HG02840 (cell line): ENCODE data around the gene PDE11A.
"Not testable (repeated sequence)": the region's sequence is repeated elsewhere in the genome, so short reads cannot be mapped to it uniquely, and the experiment has no call there.

Experiments
- ATAC-seq: cut with Tn5 transposase; IDR thresholded peaks from one replicate; pipeline ENCODE4 v1.9.1; 2021; ENCODE audit warnings: mild to moderate bottlenecking, moderate library complexity, moderate number of reproducible peaks; ENCODE audit not compliant: unreplicated experiment, low FRiP score

PDE11A gene

GRCh38 chr2:178012639-178013038 is 59.9 kb downstream of the PDE11A start:
- no peak for ATAC-seq

GRCh38 chr2:178009813-178010212 is 62.8 kb downstream of the PDE11A start:
- ATAC-seq, result no peak

- ATAC-seq, result no peak
Measured at GRCh38 chr2:178008636-178009289, 63.8 kb downstream of the PDE11A start.

GRCh38 chr2:178006710-178007109 is 65.9 kb downstream of the PDE11A start:
- ATAC-seq, result no peak

- ATAC-seq, result no peak
Measured at GRCh38 chr2:178005756-178006155, 66.8 kb downstream of the PDE11A start.

- ATAC-seq, result no peak
Measured at GRCh38 chr2:178002038-178002437, 70.5 kb downstream of the PDE11A start.

- no peak for ATAC-seq
Measured at GRCh38 chr2:177998996-177999395, 73.6 kb downstream of the PDE11A start.

GRCh38 chr2:177998006-177998405 is 74.6 kb downstream of the PDE11A start:
- ATAC-seq, result no peak

GRCh38 chr2:177992992-177993391 is 79.6 kb downstream of the PDE11A start:
- ATAC-seq, result no peak

- no peak for ATAC-seq
Measured at GRCh38 chr2:177989029-177989885, 83.3 kb downstream of the PDE11A start.

GRCh38 chr2:177984749-177985148 is 87.8 kb downstream of the PDE11A start:
- no peak for ATAC-seq

- no peak for ATAC-seq
Measured at GRCh38 chr2:177983183-177983788, 89.3 kb downstream of the PDE11A start.

GRCh38 chr2:177972782-177973181 is 99.8 kb downstream of the PDE11A start:
- no peak for ATAC-seq

- ATAC-seq, result no peak
Measured at GRCh38 chr2:177972123-177972522, 100.5 kb downstream of the PDE11A start.

- ATAC-seq, result no peak
Measured at GRCh38 chr2:177970670-177971454, 101.7 kb downstream of the PDE11A start.

GRCh38 chr2:177964892-177965291 is 107.7 kb downstream of the PDE11A start:
- ATAC-seq, result no peak

- no peak for ATAC-seq
Measured at GRCh38 chr2:177952151-177952550, 120.4 kb downstream of the PDE11A start.

GRCh38 chr2:177947598-177947997 is 125.0 kb downstream of the PDE11A start:
- not testable (repeated sequence) for ATAC-seq

GRCh38 chr2:177944530-177944929 is 128.0 kb downstream of the PDE11A start:
- not testable (repeated sequence) for ATAC-seq

- ATAC-seq, result no peak
Measured at GRCh38 chr2:177942731-177943130, 129.8 kb downstream of the PDE11A start.

- ATAC-seq, result no peak
Measured at GRCh38 chr2:177939211-177939610, 133.4 kb downstream of the PDE11A start.
